ENCODE data around the gene KPNA4.
"Not testable (repeated sequence)": the region's sequence is repeated elsewhere in the genome, so short reads cannot be mapped to it uniquely, and the experiment has no call there.

KPNA4 gene

GRCh38 chr3:160486459-160486869, 78.9 kb downstream of the KPNA4 start:
- no peak for DNase-seq (ENCODE audit: low read depth)

- no peak for DNase-seq (ENCODE audit: low read depth)
These were observed 82.6 kb downstream of the KPNA4 start for GRCh38 chr3:160482796-160483195.

DNA sequence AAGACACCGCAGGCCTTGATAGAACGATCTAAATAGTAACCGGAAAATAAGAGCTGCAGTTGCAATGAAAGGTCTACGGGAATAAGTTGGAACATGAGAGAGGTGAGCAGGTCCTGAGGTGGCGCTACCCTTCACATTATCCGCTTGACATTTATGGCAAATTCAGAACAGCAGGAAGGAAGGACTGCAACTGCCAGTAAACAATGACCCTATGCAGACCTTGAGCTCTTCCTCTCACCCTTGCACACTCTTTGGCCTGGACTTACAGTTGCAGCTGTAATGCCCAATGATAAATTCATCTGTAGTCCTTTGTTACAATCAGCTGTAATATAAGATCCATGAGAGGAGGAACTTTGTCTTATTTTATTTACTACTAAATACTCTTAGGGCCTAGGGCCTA, 83.5 kb downstream of the KPNA4 start:
- no peak for DNase-seq (ENCODE audit: low read depth)

DNA sequence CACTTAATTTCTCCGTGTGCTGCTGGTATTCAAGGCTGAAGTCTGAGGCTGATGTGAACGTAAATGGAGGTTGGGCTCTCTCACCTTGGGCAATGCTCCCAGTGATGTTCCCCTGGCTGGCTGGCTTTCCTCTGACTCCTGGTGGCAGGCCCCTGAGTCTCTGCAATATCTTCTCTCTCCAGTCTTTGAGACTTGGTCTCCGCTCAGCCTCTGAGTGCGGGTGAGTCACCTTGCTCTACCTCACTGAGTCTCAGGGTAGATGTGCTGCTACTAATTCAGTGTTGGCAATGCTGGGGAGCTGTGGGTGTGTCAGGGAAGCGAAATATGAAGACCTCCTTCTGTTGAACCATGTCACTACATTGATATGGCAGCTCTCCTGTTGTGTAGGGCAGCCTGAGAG, 84.4 kb downstream of the KPNA4 start:
- DNase-seq (ENCODE audit: low read depth) = no peak

GRCh38 chr3:160479376-160479775, 86.0 kb downstream of the KPNA4 start:
- no peak for DNase-seq (ENCODE audit: low read depth)

DNA sequence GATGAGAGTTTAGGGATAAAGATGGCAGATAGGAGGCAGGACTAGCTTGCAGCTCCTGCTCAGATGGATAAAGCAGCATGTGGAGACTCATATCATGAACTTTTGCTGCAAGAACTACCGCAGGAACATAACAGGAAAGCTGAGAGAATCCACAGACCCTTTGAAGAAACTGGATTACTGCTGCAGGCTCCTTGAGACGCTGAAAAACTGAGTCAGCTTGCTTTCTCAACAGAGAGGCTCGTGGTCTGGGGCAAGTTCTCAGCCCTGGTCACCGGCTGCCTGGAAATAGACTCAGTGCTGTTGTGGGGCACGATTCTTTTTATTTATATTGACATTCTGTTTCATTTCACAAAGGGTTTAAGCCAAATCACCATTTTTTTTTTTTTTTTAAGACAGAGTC, 87.0 kb downstream of the KPNA4 start:
- DNase-seq (ENCODE audit: low read depth) = no peak

- DNase-seq (ENCODE audit: low read depth) = no peak
These were observed 87.6 kb downstream of the KPNA4 start for GRCh38 chr3:160477750-160478149.

DNA sequence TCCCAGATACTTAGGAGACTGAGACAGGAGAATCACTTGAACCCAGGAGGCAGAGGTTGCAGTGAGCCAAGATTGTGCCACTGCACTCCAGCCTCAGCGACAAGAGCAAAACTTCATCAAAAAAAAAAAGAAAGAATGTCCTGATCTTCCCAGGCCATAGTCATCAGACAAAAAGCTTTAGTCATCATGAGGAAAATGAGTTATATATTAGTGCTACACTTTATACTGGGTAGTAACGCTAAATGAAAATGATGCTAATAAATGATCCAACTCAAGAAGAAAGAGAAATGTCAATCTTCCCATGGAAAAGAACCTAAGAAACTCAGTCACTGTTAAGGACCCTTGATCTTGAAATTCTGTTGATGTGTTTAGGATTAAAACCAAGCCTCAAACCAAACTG, 89.5 kb downstream of the KPNA4 start:
- no peak for DNase-seq (ENCODE audit: low read depth)

DNA sequence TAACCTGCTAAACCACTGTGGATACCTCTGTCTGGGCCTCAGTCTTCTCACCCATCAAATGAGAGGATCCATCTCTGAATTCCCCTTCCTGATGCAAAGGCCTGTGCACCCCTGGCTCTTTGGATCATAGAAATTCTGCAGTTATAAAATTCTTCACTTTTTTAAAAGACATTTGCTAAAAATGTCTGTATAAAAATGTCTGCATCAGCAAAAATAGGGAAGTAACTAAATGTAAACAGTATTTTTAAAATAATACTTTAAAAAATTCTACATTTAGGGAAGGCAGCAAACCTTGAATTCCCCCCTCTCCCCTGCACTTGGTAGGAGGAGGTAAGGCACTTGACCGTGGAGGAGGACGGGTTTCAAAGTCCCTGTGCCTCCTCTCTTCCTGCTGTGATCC, 90.2 kb downstream of the KPNA4 start:
- DNase-seq (ENCODE audit: low read depth) = no peak

GRCh38 chr3:160474416-160474838, 90.9 kb downstream of the KPNA4 start:
- DNase-seq (ENCODE audit: low read depth) = no peak

DNA sequence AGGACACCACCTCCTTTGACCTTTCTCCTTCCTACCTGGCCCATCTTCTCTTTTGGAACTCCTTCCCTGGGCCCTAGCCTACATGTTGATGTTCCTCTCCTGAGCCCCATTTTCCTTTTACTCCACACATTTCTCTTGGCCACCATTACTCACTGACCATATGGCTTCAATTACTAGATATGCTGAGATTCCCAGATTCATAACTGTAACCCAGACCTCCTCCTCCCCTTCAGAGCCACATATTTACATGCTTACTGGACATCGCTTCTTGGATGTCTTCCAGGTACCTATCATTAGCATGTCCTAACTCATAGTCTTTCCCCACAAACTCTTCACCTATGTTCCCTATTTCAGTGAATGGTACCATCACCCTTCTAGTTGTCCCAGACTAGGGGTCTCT, 91.4 kb downstream of the KPNA4 start:
- DNase-seq (ENCODE audit: low read depth) = no peak

GRCh38 chr3:160473221-160473620, 92.2 kb downstream of the KPNA4 start:
- DNase-seq (ENCODE audit: low read depth) = no peak

DNA sequence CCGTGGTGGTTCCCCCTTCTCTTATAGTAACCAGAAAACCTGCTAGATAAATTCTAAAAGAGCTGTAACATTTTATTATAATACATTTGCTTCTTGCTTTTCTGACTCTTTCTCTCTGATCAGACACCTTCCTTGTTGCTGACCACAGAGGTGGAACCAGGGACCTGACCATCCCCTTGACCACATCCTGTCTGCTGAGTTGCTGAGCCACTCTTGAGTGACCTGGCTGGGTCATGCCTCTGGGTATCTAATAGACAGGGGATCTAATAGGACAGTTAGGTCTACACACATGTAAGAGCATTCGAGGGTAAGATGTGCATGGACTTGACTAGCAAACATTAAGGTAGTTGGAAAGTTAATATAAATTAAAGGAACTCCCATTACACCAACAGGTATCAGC, 93.0 kb downstream of the KPNA4 start:
- DNase-seq (ENCODE audit: low read depth) = no peak

DNA sequence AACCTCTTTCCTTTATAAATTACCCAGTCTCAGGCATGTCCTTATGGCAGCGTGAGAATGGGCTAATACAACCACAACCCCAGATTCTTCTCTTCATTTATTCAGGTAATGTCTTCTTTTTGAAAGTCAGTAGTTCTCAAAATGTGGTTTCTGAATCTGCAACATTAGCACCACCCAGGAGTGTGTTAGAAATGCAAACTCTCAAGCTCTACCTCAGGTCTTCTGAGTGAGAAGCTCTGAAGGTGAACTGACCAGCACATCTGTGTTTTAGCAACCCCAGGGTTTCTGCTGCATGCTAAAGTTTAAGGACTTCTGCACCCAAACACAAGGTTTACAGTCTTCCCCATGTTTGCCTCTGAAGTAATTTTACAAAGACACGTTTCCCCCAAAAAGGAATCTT, 93.5 kb downstream of the KPNA4 start:
- DNase-seq (ENCODE audit: low read depth) = no peak

- DNase-seq (ENCODE audit: low read depth) = no peak
These were observed 95.2 kb downstream of the KPNA4 start for GRCh38 chr3:160470181-160470580.

GRCh38 chr3:160464971-160465370, 100.4 kb downstream of the KPNA4 start:
- DNase-seq (ENCODE audit: low read depth) = no peak

DNA sequence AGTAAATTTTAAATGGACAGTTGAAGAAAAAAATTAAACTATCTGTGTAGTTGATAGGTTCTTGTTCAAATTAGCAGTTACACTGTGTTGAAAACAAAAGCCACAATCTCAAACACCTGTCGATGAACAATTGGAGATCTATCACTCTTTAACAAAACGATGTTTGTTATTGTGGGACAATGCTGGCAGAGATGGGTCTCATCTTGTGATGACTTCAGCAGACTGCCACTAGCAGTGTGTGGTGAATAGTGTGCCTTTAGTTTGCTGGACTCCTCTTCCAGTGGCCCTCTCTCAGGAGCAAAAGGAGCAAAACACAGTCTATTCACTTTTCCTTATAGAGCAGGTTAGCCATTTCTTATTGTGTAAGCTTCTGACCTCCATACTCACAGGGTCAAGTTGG, 101.0 kb downstream of the KPNA4 start:
- no peak for DNase-seq (ENCODE audit: low read depth)

DNA sequence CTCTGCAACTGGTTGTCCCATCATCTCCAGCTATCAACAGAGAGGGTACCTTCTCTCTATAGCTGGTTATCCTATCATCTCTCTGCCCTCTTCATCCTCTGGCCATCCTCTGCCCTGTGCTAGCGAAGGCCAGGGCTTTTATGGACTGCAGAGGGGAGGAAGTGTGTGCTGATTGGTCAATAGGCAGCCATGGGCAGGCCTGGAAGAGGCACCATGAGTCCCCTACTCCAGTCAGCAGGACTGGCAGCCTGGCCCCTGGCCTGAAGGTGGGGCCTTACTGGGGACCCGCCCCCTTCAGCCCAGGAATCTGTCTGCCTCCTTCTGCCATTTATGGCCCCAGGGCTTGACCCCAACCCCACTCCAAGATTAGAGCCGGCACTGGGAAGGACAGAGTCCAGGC, 105.3 kb downstream of the KPNA4 start:
- DNase-seq (ENCODE audit: low read depth) = no peak

DNA sequence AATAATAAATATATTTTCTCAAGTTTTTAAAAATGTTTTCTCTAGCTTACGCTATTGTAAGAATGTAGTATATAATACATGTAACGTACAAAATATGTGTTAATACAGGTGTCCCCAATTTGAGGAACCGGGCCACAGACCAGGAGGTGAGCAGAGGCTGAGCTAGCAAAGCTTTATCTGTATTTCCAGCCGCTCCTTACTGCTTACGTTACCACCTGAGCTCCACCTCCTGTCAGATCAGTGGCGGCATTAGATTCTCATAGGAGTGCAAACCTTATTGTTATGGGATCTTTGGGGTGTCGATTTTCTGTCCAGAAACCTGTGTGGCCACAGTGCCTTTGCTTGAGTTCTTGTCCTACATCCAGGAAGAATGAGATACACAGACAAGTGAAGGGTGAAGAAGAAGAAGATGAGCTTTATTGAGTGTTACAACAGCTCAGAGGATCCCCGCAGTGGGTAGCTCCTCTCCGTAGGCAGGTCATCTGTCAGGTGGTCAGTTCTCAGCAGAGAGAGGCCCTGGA, 105.9 kb downstream of the KPNA4 start:
- DNase-seq (ENCODE audit: low read depth) = no peak

- no peak for DNase-seq (ENCODE audit: low read depth)
These were observed 107.2 kb downstream of the KPNA4 start for GRCh38 chr3:160458151-160458550.

GRCh38 chr3:160455846-160456245, 109.5 kb downstream of the KPNA4 start:
- no peak for DNase-seq (ENCODE audit: low read depth)

GRCh38 chr3:160454995-160455394, 110.4 kb downstream of the KPNA4 start:
- DNase-seq (ENCODE audit: low read depth) = no peak

DNA sequence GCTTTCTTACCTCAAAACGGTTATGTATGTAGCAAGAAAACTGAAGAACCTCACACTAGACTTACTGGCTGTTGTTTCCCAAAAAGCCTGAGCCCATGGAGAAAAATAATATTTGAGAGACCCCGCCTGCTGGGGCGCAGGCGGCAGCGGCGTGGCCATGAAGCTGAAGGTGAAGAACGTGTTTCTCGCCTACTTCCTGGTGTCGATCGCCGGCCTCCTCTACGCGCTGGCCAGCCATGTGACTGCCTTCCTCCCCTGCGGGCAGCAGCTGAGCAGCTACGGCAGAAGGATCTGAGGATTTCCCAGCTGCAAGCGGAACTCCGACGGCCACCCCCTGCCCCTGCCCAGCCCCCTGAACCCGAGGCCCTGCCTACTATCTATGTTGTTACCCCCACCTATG, 113.1 kb downstream of the KPNA4 start:
- DNase-seq (ENCODE audit: low read depth) = not testable (repeated sequence)

GRCh38 chr3:160451602-160452001, 113.8 kb downstream of the KPNA4 start:
- DNase-seq (ENCODE audit: low read depth) = no peak

GRCh38 chr3:160450846-160451245, 114.5 kb downstream of the KPNA4 start:
- no peak for DNase-seq (ENCODE audit: low read depth)
